ENCODE data around the gene LDAF1. TPM values are rescaled to one million over a fixed set of nuclear protein-coding genes. Genes with fewer than 3 reads are reported as not detected.
"Not testable (repeated sequence)": the region's sequence is repeated elsewhere in the genome, so short reads cannot be mapped to it uniquely, and the experiment has no call there.

LDAF1 gene
- total RNA-seq, 1 donor from 2014 or later, result 25.4 TPM

DNA sequence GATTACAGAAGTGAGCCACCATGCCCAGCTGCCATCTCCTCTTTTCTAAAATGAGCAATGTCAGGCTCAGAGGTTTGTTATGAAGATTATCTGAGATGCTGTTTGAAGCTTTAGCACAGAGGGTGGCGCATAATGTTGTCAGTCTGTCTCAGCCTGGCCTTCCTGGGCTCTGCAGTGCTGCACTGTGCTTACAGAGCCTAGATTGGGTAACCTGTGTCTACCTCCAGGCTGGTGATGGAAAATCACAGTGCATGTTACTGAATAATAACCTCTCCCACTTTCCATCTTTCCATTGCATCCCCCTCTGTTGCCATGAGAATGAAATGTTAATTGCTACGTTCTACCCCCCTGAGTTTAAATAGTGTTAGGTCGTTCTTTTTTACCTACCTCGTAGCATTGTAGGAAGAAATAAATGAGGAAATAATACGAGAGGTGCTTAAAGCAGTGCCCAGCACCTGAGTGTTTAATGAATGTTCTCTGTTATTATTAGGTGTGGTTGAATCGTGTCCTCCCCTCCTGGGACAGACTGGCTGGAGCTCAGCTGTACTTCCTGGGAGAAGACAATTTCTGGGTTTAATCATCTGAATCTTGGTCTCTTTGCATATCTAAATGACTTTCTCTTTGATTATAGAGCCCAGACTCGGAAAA lies 6.2 kb downstream of the LDAF1 start:
- DNase-seq (ENCODE audit: low read depth, low spot score), result no peak
- Mint-ChIP-seq H3K9me3 (no peaks in the 10 kb centered on the region), H3K27me3 (ENCODE audit: low read depth) (no peaks in the 10 kb centered on the region), H3K36me3 (ENCODE audit: low read depth) (peaks cover 20% of the 10 kb centered on the region), H3K4me3 (no peak overlapping the region), H3K4me1 (peaks cover 7% of the 10 kb centered on the region), H3K27ac (ENCODE audit: unreplicated experiment) (no peak overlapping the region)
- TF ChIP-seq, protein P1, sequence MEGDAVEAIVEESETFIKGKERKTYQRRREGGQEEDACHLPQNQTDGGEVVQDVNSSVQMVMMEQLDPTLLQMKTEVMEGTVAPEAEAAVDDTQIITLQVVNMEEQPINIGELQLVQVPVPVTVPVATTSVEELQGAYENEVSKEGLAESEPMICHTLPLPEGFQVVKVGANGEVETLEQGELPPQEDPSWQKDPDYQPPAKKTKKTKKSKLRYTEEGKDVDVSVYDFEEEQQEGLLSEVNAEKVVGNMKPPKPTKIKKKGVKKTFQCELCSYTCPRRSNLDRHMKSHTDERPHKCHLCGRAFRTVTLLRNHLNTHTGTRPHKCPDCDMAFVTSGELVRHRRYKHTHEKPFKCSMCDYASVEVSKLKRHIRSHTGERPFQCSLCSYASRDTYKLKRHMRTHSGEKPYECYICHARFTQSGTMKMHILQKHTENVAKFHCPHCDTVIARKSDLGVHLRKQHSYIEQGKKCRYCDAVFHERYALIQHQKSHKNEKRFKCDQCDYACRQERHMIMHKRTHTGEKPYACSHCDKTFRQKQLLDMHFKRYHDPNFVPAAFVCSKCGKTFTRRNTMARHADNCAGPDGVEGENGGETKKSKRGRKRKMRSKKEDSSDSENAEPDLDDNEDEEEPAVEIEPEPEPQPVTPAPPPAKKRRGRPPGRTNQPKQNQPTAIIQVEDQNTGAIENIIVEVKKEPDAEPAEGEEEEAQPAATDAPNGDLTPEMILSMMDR (conservative IDR thresholded peaks at IDR 0.05), result no peak

DNA sequence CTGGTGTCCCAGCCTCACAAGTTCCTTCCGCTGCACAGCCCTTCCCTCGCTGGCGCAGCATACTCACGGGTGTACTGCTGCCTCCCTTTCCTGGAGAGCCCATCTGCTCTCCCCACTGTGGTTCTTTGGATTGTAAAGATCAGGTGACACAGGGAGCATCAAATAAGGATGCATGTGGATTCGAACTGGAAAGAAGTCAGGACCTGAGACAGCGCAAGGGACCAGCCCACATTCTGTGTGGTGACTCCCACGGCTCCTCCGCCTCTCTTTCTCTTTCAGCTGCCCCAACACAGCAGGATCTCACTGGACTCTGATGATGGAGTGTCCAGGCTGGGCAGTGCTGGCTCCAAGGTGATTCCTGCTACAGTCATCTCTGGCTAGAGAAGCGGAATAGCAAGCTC lies 8.1 kb downstream of the LDAF1 start:
- no peak overlapping the region for H3K4me3 Mint-ChIP-seq
- TF ChIP-seq, protein P1 (conservative IDR thresholded peaks at IDR 0.05), result no peak
- no peaks in the 10 kb centered on the region for H3K4me1 Mint-ChIP-seq
- H3K36me3 Mint-ChIP-seq (ENCODE audit: low read depth), result peaks cover 25% of the 10 kb centered on the region
- no peaks in the 10 kb centered on the region for H3K27me3 Mint-ChIP-seq (ENCODE audit: low read depth)
- no peak overlapping the region for H3K27ac Mint-ChIP-seq (ENCODE audit: unreplicated experiment)
- H3K9me3 Mint-ChIP-seq, result no peaks in the 10 kb centered on the region
- DNase-seq (ENCODE audit: low read depth, low spot score), result no peak

DNA sequence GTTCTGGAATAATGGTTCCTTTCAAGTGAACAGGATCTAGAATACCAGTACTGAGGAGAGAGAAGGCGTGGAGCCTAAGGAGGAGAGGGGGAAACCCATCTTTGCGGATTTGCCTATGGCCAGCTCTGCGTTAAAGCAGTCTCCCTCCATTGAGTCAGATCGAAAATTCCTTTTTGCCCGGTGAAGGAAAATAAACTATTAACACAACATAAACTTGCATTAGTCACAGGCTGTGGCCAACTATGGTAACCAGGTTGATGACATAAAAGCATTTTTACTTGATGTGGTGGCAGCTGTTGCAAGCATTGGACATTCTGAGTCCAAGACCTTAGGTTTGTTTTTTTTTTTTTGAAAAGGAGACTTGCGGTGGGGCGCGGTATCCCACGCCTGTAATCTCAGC lies 8.9 kb downstream of the LDAF1 start:
- H3K36me3 Mint-ChIP-seq (ENCODE audit: low read depth), result peaks cover 25% of the 10 kb centered on the region
- no peaks in the 10 kb centered on the region for H3K4me1 Mint-ChIP-seq
- H3K9me3 Mint-ChIP-seq, result no peaks in the 10 kb centered on the region
- H3K27ac Mint-ChIP-seq (ENCODE audit: unreplicated experiment), result no peak overlapping the region
- H3K4me3 Mint-ChIP-seq, result no peak overlapping the region
- no peaks in the 10 kb centered on the region for H3K27me3 Mint-ChIP-seq (ENCODE audit: low read depth)
- TF ChIP-seq, protein P1 (conservative IDR thresholded peaks at IDR 0.05), result no peak
- DNase-seq (ENCODE audit: low read depth, low spot score), result no peak

DNA sequence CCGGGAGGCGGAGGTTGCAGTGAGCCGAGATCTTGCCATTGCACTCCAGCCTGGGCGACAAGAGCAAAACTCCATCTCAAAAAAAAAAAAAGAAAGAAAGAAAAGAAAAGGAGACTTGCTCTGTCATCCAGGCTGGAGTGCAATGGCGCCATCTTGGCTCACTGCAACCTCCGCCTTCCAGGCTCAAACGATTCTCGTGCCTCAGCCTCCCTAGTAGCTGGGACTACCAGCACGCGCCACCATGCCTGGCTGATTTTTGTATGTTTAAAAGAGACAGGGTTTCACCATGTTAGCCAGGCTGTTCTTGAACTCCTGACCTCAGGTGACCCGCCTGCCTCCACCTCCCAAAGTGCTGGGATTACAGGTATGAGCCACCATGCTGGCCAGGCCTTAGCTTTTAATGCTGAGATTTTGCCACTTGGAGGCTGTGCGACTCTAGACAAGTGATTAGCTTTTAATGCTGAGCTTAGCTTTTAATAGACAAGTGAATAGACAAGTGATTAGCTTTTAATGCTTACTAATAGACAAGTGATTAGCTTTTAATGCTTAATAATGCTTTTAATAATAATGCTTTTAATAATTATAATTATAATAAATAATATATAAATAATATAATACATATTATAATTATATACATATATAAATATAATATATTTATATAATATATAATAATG lies 9.6 kb downstream of the LDAF1 start:
- Mint-ChIP-seq H3K27me3 (ENCODE audit: low read depth) (no peaks in the 10 kb centered on the region), H3K27ac (ENCODE audit: unreplicated experiment) (no peak overlapping the region), H3K4me3 (no peak overlapping the region), H3K4me1 (no peaks in the 10 kb centered on the region), H3K9me3 (no peaks in the 10 kb centered on the region), H3K36me3 (ENCODE audit: low read depth) (peaks cover 26% of the 10 kb centered on the region)
- TF ChIP-seq, protein P1 (conservative IDR thresholded peaks at IDR 0.05), result no peak
- DNase-seq (ENCODE audit: low read depth, low spot score), result no peak

DNA sequence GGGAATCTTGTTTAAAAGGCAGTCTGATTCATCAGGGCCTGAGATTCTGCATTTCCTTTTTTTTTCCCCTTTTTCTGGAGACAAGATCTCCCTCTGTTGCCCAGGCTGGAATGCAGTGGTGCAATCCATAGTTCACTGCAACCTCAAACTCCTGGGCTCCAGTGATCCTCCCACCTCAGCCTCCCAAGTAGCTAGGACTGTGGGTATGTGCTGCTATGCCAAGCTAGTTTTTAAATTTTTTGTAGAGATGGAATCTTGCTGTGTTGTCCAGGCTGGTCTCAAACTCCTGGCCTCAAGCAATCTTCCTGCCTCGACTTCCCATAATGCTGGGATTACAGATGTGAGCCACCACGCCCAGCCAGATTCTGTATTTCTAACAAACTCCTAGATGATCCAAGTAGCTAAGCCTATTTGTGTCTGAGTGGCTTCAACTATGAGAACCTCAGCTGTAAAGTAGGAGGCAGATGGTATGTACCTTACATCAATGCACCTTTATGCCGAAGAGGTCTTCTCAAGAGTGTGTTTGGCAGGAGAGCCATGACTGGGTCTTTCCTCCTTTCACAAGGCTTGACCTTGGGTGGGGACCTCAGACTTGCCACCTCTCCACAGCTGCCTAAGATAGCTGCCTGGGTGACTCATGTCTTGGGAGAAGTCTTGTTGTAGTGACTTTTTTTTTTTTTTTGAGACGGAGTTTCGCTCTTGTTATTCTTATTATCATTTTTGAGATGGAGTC lies 10.9 kb downstream of the LDAF1 start:
- Mint-ChIP-seq H3K9me3 (no peaks in the 10 kb centered on the region), H3K27ac (ENCODE audit: unreplicated experiment) (no peak overlapping the region), H3K4me1 (no peaks in the 10 kb centered on the region), H3K36me3 (ENCODE audit: low read depth) (peaks cover 23% of the 10 kb centered on the region), H3K27me3 (ENCODE audit: low read depth) (no peaks in the 10 kb centered on the region), H3K4me3 (no peak overlapping the region)
- no peak for DNase-seq (ENCODE audit: low read depth, low spot score)
- TF ChIP-seq, protein P1 (conservative IDR thresholded peaks at IDR 0.05), result no peak

DNA sequence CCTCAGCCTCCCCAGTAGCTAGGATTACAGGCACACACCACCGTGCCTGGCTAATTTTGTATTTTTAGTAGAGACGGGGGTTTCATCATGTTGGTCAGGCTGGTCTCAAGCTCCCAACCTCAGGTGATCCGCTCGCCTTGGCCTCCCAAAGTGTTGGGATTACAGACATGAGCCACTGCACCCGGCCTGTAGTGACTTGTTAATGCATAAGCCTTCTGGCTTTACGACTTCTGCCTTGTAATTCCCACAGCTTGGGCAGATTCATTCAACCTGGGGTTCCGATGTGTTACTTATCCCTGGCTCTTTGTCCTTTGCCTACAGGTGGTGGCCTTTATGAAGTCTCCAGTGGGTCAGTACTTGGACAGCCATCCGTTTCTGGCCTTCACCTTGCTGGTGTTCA lies 11.6 kb downstream of the LDAF1 start:
- not testable (repeated sequence) for H3K27me3 Mint-ChIP-seq (ENCODE audit: low read depth); H3K9me3 Mint-ChIP-seq; DNase-seq (ENCODE audit: low read depth, low spot score); H3K4me3 Mint-ChIP-seq; H3K4me1 Mint-ChIP-seq; H3K27ac Mint-ChIP-seq (ENCODE audit: unreplicated experiment)
- H3K36me3 Mint-ChIP-seq (ENCODE audit: low read depth), result peaks cover 21% of the 10 kb centered on the region
